ENCODE measurements around the gene CALHM2. TPM values are rescaled to one million over a fixed set of nuclear protein-coding genes. Genes with fewer than 3 reads are reported as not detected.

CALHM2 gene
- total RNA-seq, 1 experiment from 2014 or later: 1.9 TPM

DNA sequence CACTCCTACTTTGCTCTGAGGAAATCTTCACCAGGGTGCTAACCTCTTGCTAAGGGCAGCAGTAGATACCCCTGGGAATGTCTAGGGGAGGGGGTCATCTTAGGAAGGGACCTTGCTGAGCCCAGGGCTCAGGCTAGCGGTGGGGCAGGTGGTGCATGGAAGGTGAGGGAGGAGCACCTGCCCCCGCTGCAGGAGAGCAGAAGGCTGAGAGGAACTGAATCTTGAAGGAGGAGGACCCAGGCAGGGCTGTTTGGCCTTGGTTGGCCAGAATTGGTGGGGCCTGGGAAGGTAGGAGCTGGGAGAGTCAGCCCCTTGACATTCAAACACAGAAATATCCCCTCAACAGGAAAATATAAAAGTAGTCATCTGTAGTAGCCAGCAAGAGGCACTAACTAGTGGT, 19.8 kb upstream of the CALHM2 start (continued):
- TF ChIP-seq ZSCAN18 (CRISPR knock-in tag; IDR thresholded peaks at IDR 0.05): no peak

GRCh38 chr10:103470761-103471653, 18.8 kb upstream of the CALHM2 start:
- ChIA-PET CTCF (interaction anchor here (0.6 to 3.2 kb wide), 4 partner anchors 12 to 1461 kb away, joined by 3 to 11 read pairs (median 3); partner anchors contain the start of gene CALHM2), POLR2A (no interaction called here)
- H3K27ac Mint-ChIP-seq: no peak overlapping the region
- H3K4me1 Mint-ChIP-seq: peaks cover 11% of the 10 kb centered on the region
- peak; percentile 58 for ATAC-seq
- TF ChIP-seq, protein P1, sequence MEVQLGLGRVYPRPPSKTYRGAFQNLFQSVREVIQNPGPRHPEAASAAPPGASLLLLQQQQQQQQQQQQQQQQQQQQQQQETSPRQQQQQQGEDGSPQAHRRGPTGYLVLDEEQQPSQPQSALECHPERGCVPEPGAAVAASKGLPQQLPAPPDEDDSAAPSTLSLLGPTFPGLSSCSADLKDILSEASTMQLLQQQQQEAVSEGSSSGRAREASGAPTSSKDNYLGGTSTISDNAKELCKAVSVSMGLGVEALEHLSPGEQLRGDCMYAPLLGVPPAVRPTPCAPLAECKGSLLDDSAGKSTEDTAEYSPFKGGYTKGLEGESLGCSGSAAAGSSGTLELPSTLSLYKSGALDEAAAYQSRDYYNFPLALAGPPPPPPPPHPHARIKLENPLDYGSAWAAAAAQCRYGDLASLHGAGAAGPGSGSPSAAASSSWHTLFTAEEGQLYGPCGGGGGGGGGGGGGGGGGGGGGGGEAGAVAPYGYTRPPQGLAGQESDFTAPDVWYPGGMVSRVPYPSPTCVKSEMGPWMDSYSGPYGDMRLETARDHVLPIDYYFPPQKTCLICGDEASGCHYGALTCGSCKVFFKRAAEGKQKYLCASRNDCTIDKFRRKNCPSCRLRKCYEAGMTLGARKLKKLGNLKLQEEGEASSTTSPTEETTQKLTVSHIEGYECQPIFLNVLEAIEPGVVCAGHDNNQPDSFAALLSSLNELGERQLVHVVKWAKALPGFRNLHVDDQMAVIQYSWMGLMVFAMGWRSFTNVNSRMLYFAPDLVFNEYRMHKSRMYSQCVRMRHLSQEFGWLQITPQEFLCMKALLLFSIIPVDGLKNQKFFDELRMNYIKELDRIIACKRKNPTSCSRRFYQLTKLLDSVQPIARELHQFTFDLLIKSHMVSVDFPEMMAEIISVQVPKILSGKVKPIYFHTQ (CRISPR knock-in tag; IDR thresholded peaks at IDR 0.05): no peak
- no peak for TF ChIP-seq IRF2 (CRISPR knock-in tag; IDR thresholded peaks at IDR 0.05; ENCODE audit: borderline replicate concordance, low read depth)
- no peak for TF ChIP-seq E2F5 (CRISPR knock-in tag; IDR thresholded peaks at IDR 0.05)
- TF ChIP-seq, protein P2, sequence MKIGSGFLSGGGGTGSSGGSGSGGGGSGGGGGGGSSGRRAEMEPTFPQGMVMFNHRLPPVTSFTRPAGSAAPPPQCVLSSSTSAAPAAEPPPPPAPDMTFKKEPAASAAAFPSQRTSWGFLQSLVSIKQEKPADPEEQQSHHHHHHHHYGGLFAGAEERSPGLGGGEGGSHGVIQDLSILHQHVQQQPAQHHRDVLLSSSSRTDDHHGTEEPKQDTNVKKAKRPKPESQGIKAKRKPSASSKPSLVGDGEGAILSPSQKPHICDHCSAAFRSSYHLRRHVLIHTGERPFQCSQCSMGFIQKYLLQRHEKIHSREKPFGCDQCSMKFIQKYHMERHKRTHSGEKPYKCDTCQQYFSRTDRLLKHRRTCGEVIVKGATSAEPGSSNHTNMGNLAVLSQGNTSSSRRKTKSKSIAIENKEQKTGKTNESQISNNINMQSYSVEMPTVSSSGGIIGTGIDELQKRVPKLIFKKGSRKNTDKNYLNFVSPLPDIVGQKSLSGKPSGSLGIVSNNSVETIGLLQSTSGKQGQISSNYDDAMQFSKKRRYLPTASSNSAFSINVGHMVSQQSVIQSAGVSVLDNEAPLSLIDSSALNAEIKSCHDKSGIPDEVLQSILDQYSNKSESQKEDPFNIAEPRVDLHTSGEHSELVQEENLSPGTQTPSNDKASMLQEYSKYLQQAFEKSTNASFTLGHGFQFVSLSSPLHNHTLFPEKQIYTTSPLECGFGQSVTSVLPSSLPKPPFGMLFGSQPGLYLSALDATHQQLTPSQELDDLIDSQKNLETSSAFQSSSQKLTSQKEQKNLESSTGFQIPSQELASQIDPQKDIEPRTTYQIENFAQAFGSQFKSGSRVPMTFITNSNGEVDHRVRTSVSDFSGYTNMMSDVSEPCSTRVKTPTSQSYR (CRISPR knock-in tag; IDR thresholded peaks at IDR 0.05): no peak
- TF ChIP-seq FOXJ3 (CRISPR knock-in tag; IDR thresholded peaks at IDR 0.05; ENCODE audit: borderline replicate concordance): no peak
- no peak for TF ChIP-seq PRRX2 (CRISPR knock-in tag; IDR thresholded peaks at IDR 0.05)
- TF ChIP-seq ESRRA (CRISPR knock-in tag; IDR thresholded peaks at IDR 0.05; ENCODE audit: borderline replicate concordance): no peak
- no peak for TF ChIP-seq NR2C2 (CRISPR knock-in tag; IDR thresholded peaks at IDR 0.05)
- TF ChIP-seq, protein P3, sequence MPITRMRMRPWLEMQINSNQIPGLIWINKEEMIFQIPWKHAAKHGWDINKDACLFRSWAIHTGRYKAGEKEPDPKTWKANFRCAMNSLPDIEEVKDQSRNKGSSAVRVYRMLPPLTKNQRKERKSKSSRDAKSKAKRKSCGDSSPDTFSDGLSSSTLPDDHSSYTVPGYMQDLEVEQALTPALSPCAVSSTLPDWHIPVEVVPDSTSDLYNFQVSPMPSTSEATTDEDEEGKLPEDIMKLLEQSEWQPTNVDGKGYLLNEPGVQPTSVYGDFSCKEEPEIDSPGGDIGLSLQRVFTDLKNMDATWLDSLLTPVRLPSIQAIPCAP (CRISPR knock-in tag; IDR thresholded peaks at IDR 0.05): no peak
- TF ChIP-seq GABPB1 (CRISPR knock-in tag; IDR thresholded peaks at IDR 0.05): no peak
- TF ChIP-seq USF2 (CRISPR knock-in tag; IDR thresholded peaks at IDR 0.05): no peak
- TF ChIP-seq ZNF317 (CRISPR knock-in tag; IDR thresholded peaks at IDR 0.05; ENCODE audit: borderline replicate concordance, low read depth): no peak
- no peak for TF ChIP-seq MXD4 (CRISPR knock-in tag; IDR thresholded peaks at IDR 0.05; ENCODE audit: borderline replicate concordance)
- no peak for TF ChIP-seq ZNF671 (CRISPR knock-in tag; IDR thresholded peaks at IDR 0.05)
- no peak overlapping the region for H3K4me3 Mint-ChIP-seq
- no peaks in the 10 kb centered on the region; the same call in 1 of the 2 replicates for H3K27me3 Mint-ChIP-seq (ENCODE audit: low read depth)
- H3K9me3 Mint-ChIP-seq: no peaks in the 10 kb centered on the region
- no peak for DNase-seq (ENCODE audit: low spot score)
- H3K36me3 Mint-ChIP-seq: no peaks in the 10 kb centered on the region
